Hematopoietic multipotent progenitor cell treated with erythropoietin and hydrocortisone succinate and interleukin-3 and kit ligand, for 6 days (in vitro differentiated cells): ENCODE results near the gene ORAI2.
"Not testable (repeated sequence)": the region's sequence is repeated elsewhere in the genome, so short reads cannot be mapped to it uniquely, and the experiment has no call there.

Experiments
- DNase-seq: peaks from one replicate; pipeline ENCODE4 v3.0.0-alpha.2; 2015

Gene ORAI2

GRCh38 chr7:102449136-102449535 is 15.8 kb downstream of the ORAI2 start:
- DNase-seq, result no peak

- peak; percentile 58 for DNase-seq
Observed at GRCh38 chr7:102450242-102450641, 16.9 kb downstream of the ORAI2 start.

- DNase-seq, result no peak
Observed at GRCh38 chr7:102451371-102452054, 18.1 kb downstream of the ORAI2 start.

GRCh38 chr7:102452451-102452850 is 19.1 kb downstream of the ORAI2 start:
- no peak for DNase-seq

- no peak for DNase-seq
Observed at GRCh38 chr7:102453319-102453718, 19.9 kb downstream of the ORAI2 start.

GRCh38 chr7:102454468-102454867 is 21.1 kb downstream of the ORAI2 start:
- DNase-seq, result no peak

- DNase-seq, result not testable (repeated sequence)
Observed at GRCh38 chr7:102454932-102455331, 21.6 kb downstream of the ORAI2 start.

- DNase-seq, result no peak
Observed at GRCh38 chr7:102455596-102455995, 22.2 kb downstream of the ORAI2 start.

- no peak for DNase-seq
Observed at GRCh38 chr7:102456327-102456726, 23.0 kb downstream of the ORAI2 start.

- no peak for DNase-seq
Observed at GRCh38 chr7:102457352-102457924, 24.1 kb downstream of the ORAI2 start.

GRCh38 chr7:102459221-102459844 is 26.0 kb downstream of the ORAI2 start:
- no peak for DNase-seq

GRCh38 chr7:102460467-102460866 is 27.1 kb downstream of the ORAI2 start:
- DNase-seq, result no peak

GRCh38 chr7:102463841-102464576 is 30.6 kb downstream of the ORAI2 start:
- peak; percentile 42 for DNase-seq

GRCh38 chr7:102464577-102465280 is 31.4 kb downstream of the ORAI2 start, which contains the start of the genes ALKBH4 and LRWD1:
ALKBH4 (minus strand) TSS chr7:102464863; CDS start chr7:102464836, 27 bp downstream.
LRWD1 (plus strand) TSS chr7:102464984; CDS start chr7:102465081, 97 bp downstream.
- peak; percentile 97 for DNase-seq

GRCh38 chr7:102466097-102466496 is 32.7 kb downstream of the ORAI2 start:
- DNase-seq, result no peak

GRCh38 chr7:102467581-102468477 is 34.5 kb downstream of the ORAI2 start:
- no peak for DNase-seq

- DNase-seq, result no peak
Observed at GRCh38 chr7:102468478-102469350, 35.3 kb downstream of the ORAI2 start.

- no peak for DNase-seq
Observed at GRCh38 chr7:102469351-102469971, 36.1 kb downstream of the ORAI2 start.

- DNase-seq, result no peak
Observed at GRCh38 chr7:102469972-102470825, 36.8 kb downstream of the ORAI2 start.
